ENCODE measurements around the gene WNK1. TPM values are rescaled to one million over a fixed set of nuclear protein-coding genes. Genes with fewer than 3 reads are reported as not detected.
A peak's percentile ranks its signal among the peaks of the same experiment; 100 is the strongest.
"Not testable (repeated sequence)": the region's sequence is repeated elsewhere in the genome, so short reads cannot be mapped to it uniquely, and the experiment has no call there.

WNK1 gene
- total RNA-seq, 1 donor from 2014 or later = 150 TPM

DNA sequence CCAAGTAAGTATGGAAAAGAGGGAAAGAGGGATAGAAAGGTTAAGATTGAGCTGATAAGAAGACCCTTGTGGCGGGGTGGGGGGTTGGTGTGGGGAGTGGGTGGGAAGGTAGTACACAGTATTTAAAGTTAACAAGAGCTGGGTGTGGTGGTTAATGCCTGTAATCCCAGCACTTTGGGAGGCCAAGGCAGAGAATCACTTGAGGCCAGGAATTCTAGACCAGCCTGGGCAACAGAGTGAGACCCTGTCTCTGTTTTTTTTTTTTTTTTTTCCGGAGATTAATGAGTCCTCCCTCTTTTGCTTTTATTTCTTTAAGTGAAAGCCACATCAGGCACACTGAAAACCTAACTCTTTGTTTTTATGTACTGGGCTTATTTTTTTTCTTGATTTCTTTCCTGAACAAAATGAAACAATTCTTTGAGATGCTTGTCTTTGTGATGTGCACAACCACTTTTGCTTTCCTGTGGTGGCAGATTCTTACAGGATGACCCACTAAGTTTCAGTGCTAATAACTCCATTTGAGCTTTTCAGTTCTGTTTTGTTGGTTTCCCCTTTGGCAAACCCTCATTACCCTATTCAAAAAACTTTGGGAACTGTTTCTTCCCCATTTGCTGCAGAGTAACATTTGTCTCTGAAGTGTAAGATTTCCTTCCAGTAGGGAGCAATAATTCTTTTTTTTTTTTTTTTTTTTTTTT, 54.8 kb downstream of the WNK1 start:
- H3K9me3 Mint-ChIP-seq = no peaks in the 10 kb centered on the region

DNA sequence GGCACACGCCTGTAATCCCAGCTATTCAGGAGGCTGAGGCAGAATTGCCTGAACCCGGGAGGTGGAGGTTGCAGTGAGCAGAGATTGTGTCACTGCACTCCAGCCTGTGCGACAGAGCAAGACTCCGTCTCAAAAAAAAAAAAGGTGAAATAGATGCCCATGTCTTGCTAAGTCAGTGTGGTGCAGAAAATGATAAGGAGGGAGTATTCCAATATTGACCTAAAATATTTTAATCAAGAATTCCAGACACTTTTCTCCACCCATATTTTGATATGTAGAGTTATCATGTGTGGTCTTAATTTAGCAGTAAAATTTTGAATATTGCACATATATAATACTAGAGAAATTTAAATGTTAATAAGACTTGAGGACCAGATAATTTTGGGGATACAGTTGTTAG, 57.7 kb downstream of the WNK1 start:
- Mint-ChIP-seq H3K4me1 (peaks cover 13% of the 10 kb centered on the region), H3K27me3 (ENCODE audit: low read depth) (no peaks in the 10 kb centered on the region), H3K9me3 (no peaks in the 10 kb centered on the region), H3K4me3 (no peak overlapping the region), H3K27ac (peak overlapping the region; percentile 32), H3K36me3 (peaks cover 7% of the 10 kb centered on the region)
- DNase-seq (ENCODE audit: low spot score in 2 of 2, unreplicated experiment in 2 of 2) = no peak
- TF ChIP-seq, protein P1, sequence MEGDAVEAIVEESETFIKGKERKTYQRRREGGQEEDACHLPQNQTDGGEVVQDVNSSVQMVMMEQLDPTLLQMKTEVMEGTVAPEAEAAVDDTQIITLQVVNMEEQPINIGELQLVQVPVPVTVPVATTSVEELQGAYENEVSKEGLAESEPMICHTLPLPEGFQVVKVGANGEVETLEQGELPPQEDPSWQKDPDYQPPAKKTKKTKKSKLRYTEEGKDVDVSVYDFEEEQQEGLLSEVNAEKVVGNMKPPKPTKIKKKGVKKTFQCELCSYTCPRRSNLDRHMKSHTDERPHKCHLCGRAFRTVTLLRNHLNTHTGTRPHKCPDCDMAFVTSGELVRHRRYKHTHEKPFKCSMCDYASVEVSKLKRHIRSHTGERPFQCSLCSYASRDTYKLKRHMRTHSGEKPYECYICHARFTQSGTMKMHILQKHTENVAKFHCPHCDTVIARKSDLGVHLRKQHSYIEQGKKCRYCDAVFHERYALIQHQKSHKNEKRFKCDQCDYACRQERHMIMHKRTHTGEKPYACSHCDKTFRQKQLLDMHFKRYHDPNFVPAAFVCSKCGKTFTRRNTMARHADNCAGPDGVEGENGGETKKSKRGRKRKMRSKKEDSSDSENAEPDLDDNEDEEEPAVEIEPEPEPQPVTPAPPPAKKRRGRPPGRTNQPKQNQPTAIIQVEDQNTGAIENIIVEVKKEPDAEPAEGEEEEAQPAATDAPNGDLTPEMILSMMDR (IDR thresholded peaks at IDR 0.05; ENCODE audit: unreplicated experiment) = no peak

More for the DNA sequence above, 54.8 kb downstream of the WNK1 start:
- DNase-seq (ENCODE audit: low spot score in 2 of 2, unreplicated experiment in 2 of 2) = no peak
- Mint-ChIP-seq H3K36me3 (no peaks in the 10 kb centered on the region), H3K27me3 (ENCODE audit: low read depth) (no peaks in the 10 kb centered on the region), H3K4me1 (peaks cover 16% of the 10 kb centered on the region), H3K27ac (peak overlapping the region; percentile 47), H3K4me3 (no peak overlapping the region)
- TF ChIP-seq, protein P1 (IDR thresholded peaks at IDR 0.05; ENCODE audit: unreplicated experiment) = no peak

DNA sequence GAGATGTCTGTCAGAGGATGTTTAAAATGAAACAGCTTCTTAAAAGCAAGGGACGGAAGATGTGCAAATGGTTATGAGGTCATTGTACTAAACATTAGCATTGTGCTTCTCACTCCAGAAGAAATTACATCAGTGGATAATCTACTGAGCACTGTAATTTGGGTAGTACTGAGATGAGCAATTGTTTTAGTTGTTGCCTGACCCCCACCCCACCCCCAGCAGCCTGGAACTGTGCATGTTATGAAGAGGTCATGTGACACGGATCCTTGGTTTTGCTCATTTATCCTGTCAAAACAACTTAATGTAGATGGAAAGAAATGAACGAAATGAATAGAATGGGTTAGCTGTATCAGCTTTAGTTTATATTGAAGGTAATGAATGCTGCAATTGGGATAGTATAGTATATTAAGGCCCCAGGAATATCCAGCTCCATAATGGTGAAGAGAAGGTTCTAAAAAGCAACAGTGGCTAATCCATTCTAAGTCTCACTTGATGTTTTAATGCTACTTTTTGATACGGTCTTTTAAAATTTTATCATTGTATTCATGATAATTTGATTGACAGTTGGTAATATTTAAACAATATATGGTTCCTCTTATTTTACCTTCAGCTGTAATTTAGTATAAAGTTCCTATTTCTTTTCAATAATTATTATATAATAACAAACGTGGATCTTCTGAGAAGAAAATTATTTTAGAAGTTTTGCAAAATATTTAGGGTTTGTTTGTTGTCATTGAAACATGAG, 58.5 kb downstream of the WNK1 start:
- Mint-ChIP-seq H3K9me3 (no peaks in the 10 kb centered on the region), H3K27me3 (ENCODE audit: low read depth) (no peaks in the 10 kb centered on the region), H3K27ac (peak overlapping the region; percentile 32), H3K36me3 (peaks cover 7% of the 10 kb centered on the region), H3K4me1 (peaks cover 13% of the 10 kb centered on the region), H3K4me3 (no peak overlapping the region)
- TF ChIP-seq, protein P1 (IDR thresholded peaks at IDR 0.05; ENCODE audit: unreplicated experiment) = no peak
- no peak for DNase-seq (ENCODE audit: low spot score in 2 of 2, unreplicated experiment in 2 of 2)

DNA sequence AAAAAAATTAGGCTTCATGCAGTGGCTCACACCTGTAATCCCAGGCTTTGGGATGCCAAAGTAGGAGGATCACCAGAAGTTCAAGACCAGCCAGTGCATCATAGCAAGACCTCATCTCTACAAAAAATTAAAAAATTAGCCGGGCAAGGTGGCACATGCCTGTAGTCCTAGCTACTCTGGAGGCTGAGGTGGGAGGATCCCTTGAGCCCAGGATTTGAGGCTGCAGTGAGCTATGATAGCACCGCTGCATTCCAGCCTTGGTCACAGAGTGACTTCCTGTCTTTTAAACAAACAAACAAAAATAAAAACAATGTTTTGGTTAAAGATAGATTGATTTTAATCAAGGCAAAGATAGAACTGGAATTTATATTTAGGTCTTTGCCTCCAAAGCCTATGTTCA, 60.6 kb downstream of the WNK1 start:
- H3K27me3 Mint-ChIP-seq (ENCODE audit: low read depth) = no peaks in the 10 kb centered on the region
- H3K27ac Mint-ChIP-seq = no peak overlapping the region
- H3K4me1 Mint-ChIP-seq = peaks cover 11% of the 10 kb centered on the region
- DNase-seq (ENCODE audit: low spot score in 2 of 2, unreplicated experiment in 2 of 2) = no peak
- H3K4me3 Mint-ChIP-seq = no peak overlapping the region
- TF ChIP-seq, protein P1 (IDR thresholded peaks at IDR 0.05; ENCODE audit: unreplicated experiment) = no peak
- peaks cover 12% of the 10 kb centered on the region for H3K36me3 Mint-ChIP-seq
- H3K9me3 Mint-ChIP-seq = no peaks in the 10 kb centered on the region

DNA sequence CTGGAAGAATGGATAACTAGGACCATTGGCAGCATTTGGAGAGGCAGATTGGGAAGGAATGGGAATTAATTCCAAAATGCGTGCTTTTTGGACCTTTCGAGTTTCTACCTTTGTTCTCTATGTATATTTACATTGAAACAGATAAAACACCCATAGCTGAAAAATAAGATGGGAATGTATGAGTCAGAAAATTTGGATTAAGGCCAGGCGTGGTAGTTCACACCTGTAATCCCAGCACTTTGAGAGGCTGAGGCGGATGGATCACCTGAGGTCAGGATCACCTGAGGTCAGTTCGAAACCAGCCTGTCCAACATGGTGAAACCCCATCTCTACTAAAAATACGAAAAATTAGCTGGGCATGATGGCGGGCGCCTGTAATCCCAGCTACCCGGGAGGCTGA, 65.1 kb downstream of the WNK1 start:
- DNase-seq (ENCODE audit: low spot score in 2 of 2, unreplicated experiment in 2 of 2); H3K4me3 Mint-ChIP-seq; H3K27me3 Mint-ChIP-seq (ENCODE audit: low read depth); H3K4me1 Mint-ChIP-seq; H3K27ac Mint-ChIP-seq: not testable (repeated sequence)
- peaks cover 23% of the 10 kb centered on the region for H3K9me3 Mint-ChIP-seq
- H3K36me3 Mint-ChIP-seq = peaks cover 41% of the 10 kb centered on the region

DNA sequence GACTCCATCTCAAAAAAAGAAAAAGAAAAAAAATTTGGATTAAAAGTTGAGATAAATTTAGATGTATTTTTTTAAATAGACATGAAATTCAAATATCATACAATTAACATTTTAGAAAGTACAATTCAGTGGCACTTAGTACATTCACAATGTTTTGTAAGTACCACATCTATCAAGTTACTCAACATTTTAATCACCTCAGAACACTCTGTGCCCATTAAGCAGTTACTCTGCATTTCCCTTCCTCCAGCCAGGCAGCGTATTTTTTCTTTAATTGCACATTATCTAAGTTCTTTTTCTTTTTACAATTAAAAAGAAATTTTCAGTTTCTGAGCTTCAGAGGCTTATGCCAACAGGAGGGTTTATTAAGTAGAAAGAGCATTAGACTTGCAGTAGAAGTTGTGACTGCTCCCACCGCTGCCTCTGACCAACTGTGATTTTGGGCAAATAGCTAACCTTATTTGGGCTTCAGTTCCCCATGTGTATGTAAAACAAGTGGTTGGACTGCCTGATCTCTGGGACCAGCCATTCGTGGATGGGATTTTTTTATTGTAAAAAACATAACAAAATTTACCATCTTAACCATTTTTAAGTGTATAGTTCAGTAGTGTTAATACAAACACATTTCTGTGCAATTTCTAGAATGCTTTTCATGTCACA, 65.7 kb downstream of the WNK1 start:
- TF ChIP-seq, protein P1 (IDR thresholded peaks at IDR 0.05; ENCODE audit: unreplicated experiment) = no peak
- Mint-ChIP-seq H3K27ac (no peak overlapping the region), H3K9me3 (peaks cover 28% of the 10 kb centered on the region), H3K36me3 (peaks cover 46% of the 10 kb centered on the region), H3K4me3 (no peak overlapping the region), H3K27me3 (ENCODE audit: low read depth) (no peaks in the 10 kb centered on the region), H3K4me1 (no peaks in the 10 kb centered on the region)
- DNase-seq (ENCODE audit: low spot score in 2 of 2, unreplicated experiment in 2 of 2) = no peak
